ENCODE results near the gene LHX5.

Gene LHX5

DNA sequence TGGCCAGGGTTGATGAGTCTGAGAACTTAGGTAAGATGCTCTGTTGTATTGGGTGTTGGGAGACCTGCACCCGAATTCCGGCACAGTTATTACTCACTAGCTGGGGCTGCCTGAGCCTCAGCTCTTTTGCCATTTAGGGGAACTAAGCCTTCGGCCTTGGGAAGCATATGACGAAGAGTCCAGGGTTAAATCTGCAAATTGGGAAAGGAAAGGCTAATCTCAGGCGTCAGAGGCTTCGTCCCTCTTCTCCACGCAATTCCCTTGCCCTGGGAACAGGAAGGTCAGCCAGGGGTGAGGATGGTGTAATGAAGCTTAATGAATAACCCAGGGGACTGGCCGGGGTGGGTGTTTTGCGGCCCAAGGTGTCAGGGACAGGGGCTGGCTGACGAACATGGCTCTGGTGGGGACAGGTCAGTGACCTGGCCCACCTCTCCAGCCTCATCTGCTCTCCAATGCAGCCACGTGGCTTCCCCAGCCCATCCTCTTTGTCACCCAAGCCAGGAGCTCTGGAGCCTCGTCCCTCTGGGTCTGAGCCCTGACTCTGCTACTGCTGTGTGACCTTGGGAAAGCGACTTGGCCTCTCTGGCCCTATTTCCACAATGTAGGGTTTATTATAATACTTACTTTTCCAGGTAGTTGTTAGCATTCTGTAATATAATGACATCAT lies 53.3 kb downstream of the LHX5 start:
- in situ Hi-C loops (cut with MboI; ENCODE audit: low sequenced_read_pairs) = no loop called here

DNA sequence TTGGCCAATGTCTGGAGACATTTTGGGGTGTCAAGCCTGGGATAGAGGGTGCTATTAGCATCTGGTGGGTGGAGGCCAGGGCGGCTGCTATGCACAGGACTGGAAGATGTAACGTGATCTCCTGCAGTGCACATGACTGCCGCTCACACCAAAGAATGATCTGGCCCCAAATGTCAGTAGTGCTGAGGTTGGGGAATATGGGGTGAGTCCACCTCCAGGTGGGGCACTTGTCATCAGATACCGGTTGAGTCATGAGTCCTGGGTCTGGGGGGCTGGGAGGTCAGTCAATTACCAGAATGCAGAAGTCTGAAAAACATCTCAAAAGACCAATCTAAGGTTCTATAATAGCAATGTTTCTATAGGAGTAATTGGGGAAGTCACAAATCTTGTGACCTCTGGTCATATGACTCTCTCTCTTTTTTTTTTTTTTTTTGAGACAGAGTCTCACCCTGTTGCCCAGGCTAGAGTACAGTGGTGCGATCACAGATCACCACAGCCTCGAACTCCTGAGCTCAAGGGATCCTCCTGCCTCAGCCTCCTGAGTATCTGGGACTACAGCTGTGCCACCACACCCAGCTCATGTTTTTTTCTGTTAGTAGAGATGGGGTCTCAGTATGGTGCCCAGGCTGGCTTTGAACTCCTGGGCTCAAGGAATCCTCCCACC lies 55.4 kb downstream of the LHX5 start:
- in situ Hi-C loops (cut with MboI; ENCODE audit: low sequenced_read_pairs) = no loop called here

DNA sequence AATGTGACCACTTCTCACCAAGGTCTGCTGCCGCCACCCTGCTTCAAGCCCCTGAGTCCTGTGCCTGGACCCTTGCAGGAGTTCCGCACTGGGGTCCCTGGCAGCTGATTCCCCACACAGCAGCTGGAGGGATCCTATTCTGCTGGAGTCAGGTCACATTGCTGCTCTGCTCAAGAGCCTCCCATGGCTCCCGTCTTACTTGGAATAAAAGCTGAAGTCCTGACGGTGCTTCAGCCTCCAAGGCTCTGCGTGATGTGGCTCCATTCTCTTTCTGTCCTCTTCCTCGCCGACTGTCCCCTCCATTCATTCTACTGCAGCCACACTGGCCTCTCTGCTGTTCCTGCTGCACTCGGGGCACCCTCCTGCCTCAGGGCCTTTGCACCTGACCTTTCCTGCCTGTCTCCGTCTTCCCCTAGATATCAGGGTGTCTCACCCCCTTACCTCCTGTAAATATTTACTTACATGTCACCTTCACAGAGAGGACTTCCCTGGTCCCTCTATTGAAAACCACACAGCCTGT lies 57.1 kb downstream of the LHX5 start:
- in situ Hi-C loops (cut with MboI; ENCODE audit: low sequenced_read_pairs) = no loop called here

DNA sequence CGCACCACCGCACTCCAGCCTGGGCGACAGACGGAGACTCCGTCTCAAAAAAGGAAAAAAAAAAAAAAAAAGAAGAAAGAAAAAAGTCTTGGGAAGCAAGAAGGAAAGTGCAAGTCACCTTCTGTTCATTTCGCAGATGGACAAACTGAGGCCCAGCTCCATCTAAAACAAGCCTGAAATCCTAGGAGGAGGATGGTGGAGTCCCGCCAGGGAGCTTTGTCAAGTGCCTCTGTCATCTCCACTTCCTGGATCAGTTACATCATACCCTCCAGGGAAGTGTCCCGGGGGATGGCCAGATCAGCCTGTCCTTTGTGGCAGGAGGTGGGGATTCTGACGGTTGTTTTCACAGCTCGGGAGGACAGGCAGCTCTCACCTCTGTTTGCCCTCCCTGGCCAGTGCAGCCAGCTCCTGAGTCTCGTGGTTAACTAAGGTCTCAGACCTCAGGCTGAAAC lies 58.2 kb downstream of the LHX5 start:
- in situ Hi-C loops (cut with MboI; ENCODE audit: low sequenced_read_pairs) = no loop called here
